HEK293 (cell line): ENCODE results near the gene AKTIP.

ENCODE experiments used
- CTCF ChIA-PET: fragments of 350-600 bp; formaldehyde crosslinking; extraction: SDS; loops from one replicate; lab custom pipeline; 2021; ENCODE audit warnings: antibody characterized with exemption; lab: Yijun Ruan, JAX
- POLR2A ChIA-PET: fragments of 300-600 bp; formaldehyde crosslinking; extraction: SDS; loops from one replicate; lab custom pipeline; 2020; ENCODE audit warnings: antibody characterized with exemption, inconsistent platforms; lab: Yijun Ruan, JAX
- H3K27ac ChIP-seq: fragments of 200-500 bp; sonication (Bioruptor generic); 2 replicates; pipeline ENCODE4 v1.5.1; 2014; ENCODE audit warnings: low read depth, low read length, control low read depth, inconsistent platforms; ENCODE audit errors: extremely low read depth
- H3K36me3 ChIP-seq, 2 experiments: fragments of 200-500 bp in 1 of 2; sonication (Bioruptor generic) in 1 of 2; 1 replicate in 1 of 2; 2 replicates in 1 of 2; pipeline ENCODE4 v1.5.1; 2014 to 2017; ENCODE audit warnings: inconsistent platforms in 2 of 2, low read length in 2 of 2; ENCODE audit not compliant: control insufficient read depth in 2 of 2, insufficient read depth in 1 of 2
- H3K4me1 ChIP-seq: fragments of 200-500 bp; sonication (Bioruptor generic); 2 replicates; pipeline ENCODE4 v1.5.1; 2014; ENCODE audit warnings: mild to moderate bottlenecking, low read length, inconsistent platforms; ENCODE audit not compliant: control insufficient read depth, insufficient read depth
- H3K4me3 ChIP-seq: 2 replicates; pipeline ENCODE4 v1.5.1; 2011; ENCODE audit warnings: low read depth, mild to moderate bottlenecking, control low read depth, low read length, moderate library complexity
- H3K9me3 ChIP-seq: fragments of 200-500 bp; sonication (Bioruptor generic); 2 replicates; pipeline ENCODE4 v1.5.1; 2014; ENCODE audit warnings: low read depth, low read length, inconsistent platforms; ENCODE audit not compliant: control insufficient read depth, insufficient read depth
- AEBP2 ChIP-seq: fragments of 450-650 bp; formaldehyde crosslinking; IDR thresholded peaks from 2 replicates; pipeline ENCODE4 v1.5.1; 2016; ENCODE audit warnings: missing biosample characterization, missing genetic modification characterization, borderline replicate concordance
- GLIS2 ChIP-seq: fragments of 450-650 bp; formaldehyde crosslinking; IDR thresholded peaks from 2 replicates; pipeline ENCODE4 v1.5.1; 2016; ENCODE audit warnings: missing biosample characterization, missing genetic modification characterization
- SALL2 ChIP-seq: fragments of 450-650 bp; formaldehyde crosslinking; IDR thresholded peaks from 2 replicates; pipeline ENCODE4 v1.5.0; 2017; ENCODE audit warnings: missing biosample characterization, mild to moderate bottlenecking, missing genetic modification characterization, borderline replicate concordance
- TSHZ1 ChIP-seq: fragments of 450-650 bp; formaldehyde crosslinking; IDR thresholded peaks from 2 replicates; pipeline ENCODE4 v1.5.1; 2016; ENCODE audit warnings: missing biosample characterization, missing genetic modification characterization, borderline replicate concordance
- ZBTB20 ChIP-seq: fragments of 450-650 bp; formaldehyde crosslinking; IDR thresholded peaks from 2 replicates; pipeline ENCODE4 v1.5.1; 2016; ENCODE audit warnings: missing biosample characterization, missing genetic modification characterization
- ZNF114 ChIP-seq: fragments of 450-650 bp; formaldehyde crosslinking; IDR thresholded peaks from 2 replicates; pipeline ENCODE4 v1.5.0; 2017; ENCODE audit warnings: missing biosample characterization, missing genetic modification characterization
- ZNF324 ChIP-seq: fragments of 450-650 bp; formaldehyde crosslinking; IDR thresholded peaks from 2 replicates; pipeline ENCODE4 v1.5.1; 2016; ENCODE audit warnings: missing biosample characterization, missing genetic modification characterization
- ZNF37A ChIP-seq: fragments of 450-650 bp; IDR thresholded peaks from 2 replicates; pipeline ENCODE4 v1.5.1; 2018; ENCODE audit warnings: missing biosample characterization, missing genetic modification characterization
- ZNF423 ChIP-seq: fragments of 450-650 bp; formaldehyde crosslinking; IDR thresholded peaks from 2 replicates; pipeline ENCODE4 v1.5.1; 2016; ENCODE audit warnings: missing biosample characterization, missing genetic modification characterization
- ZNF426 ChIP-seq: fragments of 450-650 bp; formaldehyde crosslinking; IDR thresholded peaks from 2 replicates; pipeline ENCODE4 v1.5.1; 2017; ENCODE audit warnings: missing biosample characterization, missing genetic modification characterization, mild to moderate bottlenecking, inconsistent platforms, moderate library complexity
- ZNF513 ChIP-seq: fragments of 450-650 bp; IDR thresholded peaks from 2 replicates; pipeline ENCODE4 v1.5.1; 2018; ENCODE audit warnings: missing biosample characterization, missing genetic modification characterization
- ZNF521 ChIP-seq: fragments of 450-650 bp; formaldehyde crosslinking; IDR thresholded peaks from 2 replicates; pipeline ENCODE4 v1.5.1; 2017; ENCODE audit warnings: missing biosample characterization, mild to moderate bottlenecking, missing genetic modification characterization
- ZNF529 ChIP-seq: fragments of 450-650 bp; formaldehyde crosslinking; IDR thresholded peaks from 2 replicates; pipeline ENCODE4 v1.5.1; 2017; ENCODE audit warnings: missing genetic modification characterization, missing biosample characterization; ENCODE audit not compliant: insufficient replicate concordance
- ZNF544 ChIP-seq: fragments of 450-650 bp; formaldehyde crosslinking; IDR thresholded peaks from 2 replicates; pipeline ENCODE4 v1.5.0; 2017; ENCODE audit warnings: missing biosample characterization, missing genetic modification characterization
- ZNF558 ChIP-seq: fragments of 450-650 bp; formaldehyde crosslinking; IDR thresholded peaks from 2 replicates; pipeline ENCODE4 v1.5.1; 2016; ENCODE audit warnings: missing biosample characterization, missing genetic modification characterization
- ZNF639 ChIP-seq: fragments of 450-650 bp; formaldehyde crosslinking; IDR thresholded peaks from 2 replicates; pipeline ENCODE4 v1.5.1; 2016; ENCODE audit warnings: missing biosample characterization, missing genetic modification characterization
- ZNF701 ChIP-seq: fragments of 450-650 bp; formaldehyde crosslinking; IDR thresholded peaks from 2 replicates; pipeline ENCODE4 v1.5.1; 2016; ENCODE audit warnings: missing biosample characterization, missing genetic modification characterization
- TF ChIP-seq, protein P1 (sequence below): fragments of 450-650 bp; formaldehyde crosslinking; IDR thresholded peaks from 2 replicates; pipeline ENCODE4 v1.5.1; 2017; ENCODE audit warnings: missing biosample characterization, missing genetic modification characterization
- TF ChIP-seq, protein P2 (sequence below): fragments of 450-650 bp; formaldehyde crosslinking; IDR thresholded peaks from 2 replicates; pipeline ENCODE4 v1.5.1; 2016; ENCODE audit warnings: missing biosample characterization, missing genetic modification characterization

The AKTIP gene

GRCh38 chr16:53528797-53529196 lies 25.8 kb upstream of the AKTIP start:
- POLR2A ChIA-PET: no interaction called here

DNA sequence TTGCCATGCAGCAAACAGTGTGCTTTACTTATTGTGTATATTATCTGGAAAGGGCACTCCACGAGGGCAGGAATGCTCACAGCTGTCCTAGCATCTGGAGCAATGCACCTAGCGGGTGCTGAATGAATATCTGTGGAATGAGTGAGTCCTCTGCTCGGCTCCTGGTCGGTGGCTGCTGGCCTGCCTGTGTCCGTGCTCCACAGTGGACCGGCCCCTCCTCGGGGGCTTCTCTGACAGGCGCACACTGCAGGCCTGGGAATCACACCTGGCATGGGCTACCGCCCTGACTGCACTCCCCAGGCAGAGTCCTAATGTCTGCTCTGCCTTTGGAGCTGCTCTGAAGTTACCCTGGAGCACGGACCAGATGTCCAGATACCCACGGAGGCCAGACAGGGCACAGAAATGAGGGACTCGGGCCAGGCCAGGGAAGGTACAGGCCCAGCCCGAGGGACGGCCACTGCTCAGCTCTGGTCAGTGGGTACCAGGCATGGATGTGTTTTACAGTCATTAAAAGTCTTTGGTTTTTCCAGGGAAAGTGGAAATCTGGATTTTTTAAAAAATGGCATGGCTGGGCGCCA lies 21.1 kb upstream of the AKTIP start:
- H3K9me3 ChIP-seq: no peaks in the 10 kb centered on the region
- ChIA-PET POLR2A (no interaction called here), CTCF (interaction anchor here (2.0 kb wide), 1 partner anchor 14 kb away, joined by 4 read pairs; no protein-coding TSS in a partner anchor)
- H3K4me1 ChIP-seq: no peaks in the 10 kb centered on the region
- no peaks in the 10 kb centered on the region for H3K36me3 ChIP-seq
- H3K4me3 ChIP-seq: no peak overlapping the region
- no peak overlapping the region for H3K27ac ChIP-seq
- no peak for TF ChIP-seq ZNF426 (tag by site-specific recombination)
- no peak for TF ChIP-seq ZNF558 (tag by site-specific recombination)
- no peak for TF ChIP-seq ZNF639
- TF ChIP-seq ZNF701 (tag by site-specific recombination): no peak
- TF ChIP-seq ZBTB20 (tag by site-specific recombination): no peak
- TF ChIP-seq, protein P1, sequence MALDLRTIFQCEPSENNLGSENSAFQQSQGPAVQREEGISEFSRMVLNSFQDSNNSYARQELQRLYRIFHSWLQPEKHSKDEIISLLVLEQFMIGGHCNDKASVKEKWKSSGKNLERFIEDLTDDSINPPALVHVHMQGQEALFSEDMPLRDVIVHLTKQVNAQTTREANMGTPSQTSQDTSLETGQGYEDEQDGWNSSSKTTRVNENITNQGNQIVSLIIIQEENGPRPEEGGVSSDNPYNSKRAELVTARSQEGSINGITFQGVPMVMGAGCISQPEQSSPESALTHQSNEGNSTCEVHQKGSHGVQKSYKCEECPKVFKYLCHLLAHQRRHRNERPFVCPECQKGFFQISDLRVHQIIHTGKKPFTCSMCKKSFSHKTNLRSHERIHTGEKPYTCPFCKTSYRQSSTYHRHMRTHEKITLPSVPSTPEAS (tag by site-specific recombination): no peak
- TF ChIP-seq TSHZ1: no peak
- TF ChIP-seq ZNF324 (tag by site-specific recombination): no peak
- no peak for TF ChIP-seq ZNF513 (tag by site-specific recombination)
- no peak for TF ChIP-seq ZNF544 (tag by site-specific recombination)
- TF ChIP-seq SALL2 (tag by site-specific recombination): no peak
- TF ChIP-seq ZNF114 (tag by site-specific recombination): no peak
- TF ChIP-seq ZNF529 (tag by site-specific recombination): no peak
- TF ChIP-seq, protein P2, sequence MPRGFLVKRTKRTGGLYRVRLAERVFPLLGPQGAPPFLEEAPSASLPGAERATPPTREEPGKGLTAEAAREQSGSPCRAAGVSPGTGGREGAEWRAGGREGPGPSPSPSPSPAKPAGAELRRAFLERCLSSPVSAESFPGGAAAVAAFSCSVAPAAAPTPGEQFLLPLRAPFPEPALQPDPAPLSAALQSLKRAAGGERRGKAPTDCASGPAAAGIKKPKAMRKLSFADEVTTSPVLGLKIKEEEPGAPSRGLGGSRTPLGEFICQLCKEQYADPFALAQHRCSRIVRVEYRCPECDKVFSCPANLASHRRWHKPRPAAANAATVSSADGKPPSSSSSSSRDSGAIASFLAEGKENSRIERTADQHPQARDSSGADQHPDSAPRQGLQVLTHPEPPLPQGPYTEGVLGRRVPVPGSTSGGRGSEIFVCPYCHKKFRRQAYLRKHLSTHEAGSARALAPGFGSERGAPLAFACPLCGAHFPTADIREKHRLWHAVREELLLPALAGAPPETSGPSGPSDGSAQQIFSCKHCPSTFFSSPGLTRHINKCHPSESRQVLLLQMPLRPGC: no peak
- no peak for TF ChIP-seq ZNF521
- no peak for TF ChIP-seq ZNF423 (tag by site-specific recombination)

More at GRCh38 chr16:53528797-53529196, 25.8 kb upstream of the AKTIP start:
- H3K36me3 ChIP-seq: no peaks in the 10 kb centered on the region
- CTCF ChIA-PET: no interaction called here
- TF ChIP-seq ZNF37A (tag by site-specific recombination) (no peak), GLIS2 (tag by site-specific recombination) (no peak), AEBP2 (tag by site-specific recombination) (no peak)
- TF ChIP-seq, all 188 proteins: peak for 0
- H3K4me3 ChIP-seq: no peak overlapping the region
- H3K27ac ChIP-seq: no peak overlapping the region
- H3K4me1 ChIP-seq: 0 out of 2 replicates have a peak, but pooled peaks cover 4% of the 10 kb centered on the region
- no peaks in the 10 kb centered on the region for H3K9me3 ChIP-seq
